NCI-H345 treated with DMSO at 0.1 percent for 48 hours (cell line): ENCODE data around the gene MCTP2.

Experiments used
- DNase-seq: peaks from one replicate; lab custom pipeline; 2025; ENCODE audit not compliant: unreplicated experiment; lab: John Stamatoyannopoulos, UW

Gene MCTP2

GRCh38 chr15:94296717-94297116 lies 65.4 kb downstream of the MCTP2 start:
- DNase-seq: no peak

- no peak for DNase-seq
Observed at GRCh38 chr15:94297558-94297957, 66.2 kb downstream of the MCTP2 start.

- no peak for DNase-seq
Observed at GRCh38 chr15:94298364-94298763, 67.0 kb downstream of the MCTP2 start.

DNA sequence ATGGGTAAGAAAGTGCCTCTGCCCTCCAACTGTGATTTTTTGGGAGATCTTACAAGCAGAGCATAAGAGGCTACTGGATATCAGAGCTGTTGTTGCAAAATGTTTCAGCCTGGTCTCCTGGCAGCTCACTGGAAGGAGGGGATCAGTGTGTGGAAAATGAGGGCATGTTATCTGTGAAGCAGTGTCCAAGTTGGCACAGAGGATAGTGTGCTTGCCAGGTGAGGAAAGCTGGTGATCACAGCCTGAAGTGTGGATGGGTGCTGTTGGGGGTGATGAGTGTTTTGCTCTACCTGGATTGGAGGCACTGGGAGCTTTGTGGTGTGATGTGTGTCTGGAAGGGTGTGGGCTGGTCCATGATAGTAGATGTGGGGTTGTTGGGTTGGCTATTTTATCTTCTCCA lies 69.3 kb downstream of the MCTP2 start:
- no peak for DNase-seq

DNA sequence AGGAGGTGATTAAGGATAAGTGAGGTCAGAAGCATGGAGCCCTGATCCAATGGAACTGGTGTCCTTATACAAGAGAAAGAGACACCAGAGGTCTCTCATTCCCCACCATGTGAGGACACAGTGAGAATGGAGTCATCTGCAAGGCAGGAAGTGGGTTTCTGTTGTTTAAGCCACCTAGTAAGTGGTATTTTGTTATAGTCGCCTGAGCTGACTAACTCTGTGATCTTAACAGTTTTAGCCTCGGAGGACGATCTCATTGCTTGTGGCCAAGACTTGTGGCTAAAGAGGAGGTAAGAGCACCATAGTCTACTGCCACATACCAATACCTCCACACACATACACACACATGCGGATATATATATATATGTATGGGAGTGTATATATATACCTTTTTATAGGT lies 73.8 kb downstream of the MCTP2 start:
- no peak for DNase-seq

DNA sequence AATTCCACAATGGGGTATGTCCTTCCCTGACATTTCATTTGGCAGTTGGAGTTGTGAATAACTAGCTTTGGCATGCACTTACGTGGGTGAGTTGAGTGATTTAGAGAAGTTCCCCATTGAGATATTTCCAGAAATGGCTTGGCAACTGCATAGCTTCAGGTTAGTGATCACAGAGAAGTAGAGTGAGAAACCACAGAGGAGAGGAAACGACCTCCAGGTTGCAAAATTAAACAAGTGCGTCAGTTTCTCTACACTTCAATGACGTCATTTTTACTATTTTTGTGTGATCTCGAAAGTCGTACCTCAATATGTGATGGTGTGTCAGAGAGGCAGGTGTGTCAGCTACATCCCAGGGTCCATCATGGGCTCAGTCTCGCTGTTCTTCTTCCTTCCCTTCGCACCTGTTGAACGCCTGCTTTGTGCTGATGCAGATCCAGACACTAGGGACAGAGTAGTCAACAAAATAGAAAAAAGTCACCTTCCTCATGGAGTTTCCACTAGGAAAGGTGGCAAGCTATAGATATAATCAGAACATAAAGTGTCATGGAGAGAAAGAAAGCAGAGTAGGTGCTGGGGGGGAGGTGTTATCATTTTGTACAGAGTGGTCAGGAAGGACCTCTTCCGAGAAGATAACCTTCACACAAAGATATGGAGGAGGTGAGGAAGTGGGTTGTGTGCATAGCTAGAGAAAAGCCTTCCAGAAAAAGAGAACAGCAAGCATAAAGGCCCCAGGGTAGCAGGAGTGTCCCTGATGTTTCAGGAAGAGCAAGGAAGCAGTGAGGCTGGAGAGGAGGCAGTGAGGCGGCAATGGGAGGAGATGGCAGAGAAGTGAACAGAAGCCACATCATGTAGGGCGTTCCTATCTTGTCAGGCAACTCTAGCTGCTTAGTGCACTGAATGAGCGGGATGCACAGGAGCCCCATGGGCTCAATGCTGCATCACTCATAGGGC lies 75.6 kb downstream of the MCTP2 start:
- DNase-seq: no peak

- no peak for DNase-seq
Observed at GRCh38 chr15:94312946-94313345, 81.6 kb downstream of the MCTP2 start.

- no peak for DNase-seq
Observed at GRCh38 chr15:94314639-94315038, 83.3 kb downstream of the MCTP2 start.

DNA sequence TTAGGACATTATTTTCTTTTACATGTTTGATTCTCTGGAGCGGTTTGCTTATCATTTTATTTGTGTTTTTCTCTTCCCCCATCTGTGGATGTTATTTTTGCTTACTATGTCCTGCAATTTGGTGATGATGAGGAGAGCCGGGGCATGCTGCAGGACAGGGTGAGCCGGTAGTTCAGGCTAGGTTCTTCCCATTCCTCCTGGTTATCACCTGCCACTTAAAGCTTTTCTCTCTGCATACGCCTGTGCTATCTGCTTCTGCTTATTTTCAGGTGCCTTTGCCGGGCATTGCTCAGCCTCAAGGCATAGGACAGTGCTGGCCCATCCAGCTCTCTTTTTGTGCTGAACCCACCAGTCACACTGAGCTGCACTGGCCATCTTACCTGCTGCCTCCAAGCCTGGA lies 85.8 kb downstream of the MCTP2 start:
- no peak for DNase-seq

DNA sequence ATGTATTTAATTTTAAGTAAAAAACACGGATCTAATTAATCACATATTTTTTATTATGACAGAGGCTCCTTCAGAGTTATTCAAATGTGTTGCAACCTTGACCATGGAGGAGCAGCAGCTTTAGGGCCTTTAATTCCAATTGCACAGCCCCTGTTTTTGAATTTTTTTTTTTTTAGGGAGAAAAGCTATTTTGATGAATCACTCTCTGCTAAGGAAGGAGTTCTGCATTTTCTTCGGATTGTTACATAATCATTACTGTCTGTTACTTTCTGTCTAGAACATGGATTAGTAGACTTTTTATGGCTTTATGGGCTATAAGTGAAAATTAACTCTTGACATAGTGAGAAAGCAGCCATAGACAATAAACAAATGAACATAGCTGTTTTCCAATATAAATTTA lies 90.8 kb downstream of the MCTP2 start:
- no peak for DNase-seq

DNA sequence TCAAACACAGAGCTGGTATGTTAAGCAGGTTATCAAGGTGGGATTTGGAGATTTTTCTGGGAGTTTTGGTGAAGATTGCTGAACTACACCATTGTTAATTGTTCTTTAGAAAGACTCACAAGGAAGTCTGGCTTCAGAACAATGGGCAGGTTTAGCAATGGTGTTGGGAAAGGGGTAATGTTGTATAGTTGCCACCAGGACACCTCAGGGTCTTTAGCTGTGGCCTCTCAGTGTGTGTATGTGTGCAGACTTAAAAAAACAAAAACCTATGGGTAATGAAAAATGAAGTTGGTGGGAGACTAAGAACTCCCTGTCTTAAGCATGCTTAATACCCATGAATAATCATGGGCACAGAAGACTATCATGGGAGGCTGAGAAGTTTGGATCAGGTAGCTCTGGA lies 91.7 kb downstream of the MCTP2 start:
- DNase-seq: no peak

GRCh38 chr15:94324117-94324826 lies 92.9 kb downstream of the MCTP2 start:
- peak; percentile 31 for DNase-seq

- no peak for DNase-seq
Observed at GRCh38 chr15:94324835-94325767, 93.7 kb downstream of the MCTP2 start.

DNA sequence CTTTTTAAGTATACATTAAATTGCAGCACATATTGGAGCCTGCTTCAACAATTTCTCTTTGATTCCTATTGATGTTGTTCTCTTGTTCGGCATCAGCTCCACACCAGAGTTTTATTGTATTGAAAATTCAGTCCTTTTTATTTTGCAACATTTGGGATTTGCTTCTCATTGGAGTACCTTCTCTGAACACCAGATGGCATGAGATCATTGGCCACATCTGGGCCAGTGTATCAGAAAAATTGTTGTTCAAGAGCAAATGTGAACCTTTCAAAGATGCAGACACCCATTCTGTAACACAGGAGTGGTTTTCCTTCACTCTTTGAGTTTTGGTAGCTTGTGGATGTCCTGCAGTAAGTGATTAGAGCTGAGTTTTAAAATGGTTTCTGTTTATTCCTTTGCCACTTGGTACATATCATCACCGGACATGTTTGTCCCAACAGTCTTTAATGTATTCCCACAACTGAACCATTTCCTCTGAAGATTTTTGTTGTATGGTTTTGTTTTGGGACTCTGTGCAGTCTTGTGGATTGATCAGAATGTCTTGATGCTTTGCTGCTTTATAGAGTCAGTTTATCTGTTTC lies 96.1 kb downstream of the MCTP2 start:
- DNase-seq: peak; percentile 26

GRCh38 chr15:94331731-94332130 lies 100.4 kb downstream of the MCTP2 start:
- no peak for DNase-seq

DNA sequence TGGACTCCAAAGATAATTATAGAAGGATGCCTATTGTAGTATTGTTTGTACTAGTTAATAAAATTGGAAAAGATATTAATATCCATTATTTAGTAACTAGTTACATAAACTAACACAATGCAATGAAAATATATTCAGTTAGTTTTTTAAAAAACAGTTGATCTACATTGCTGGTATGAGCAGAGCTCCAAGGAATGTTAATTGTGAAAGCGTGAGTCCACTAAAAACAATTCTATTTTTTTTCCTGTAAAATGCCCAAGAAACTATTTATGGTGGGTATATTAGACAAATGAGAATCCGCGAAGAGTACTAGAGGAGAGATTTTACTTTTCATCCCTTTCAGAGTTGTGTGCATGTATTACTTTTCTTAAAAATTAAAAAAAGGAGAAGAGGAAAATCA lies 104.3 kb downstream of the MCTP2 start:
- DNase-seq: no peak

GRCh38 chr15:94336817-94337467 lies 105.6 kb downstream of the MCTP2 start:
- DNase-seq: no peak

GRCh38 chr15:94338243-94338846 lies 107.0 kb downstream of the MCTP2 start:
- DNase-seq: no peak

- no peak for DNase-seq
Observed at GRCh38 chr15:94346282-94346681, 114.9 kb downstream of the MCTP2 start.

GRCh38 chr15:94348084-94348483 lies 116.7 kb downstream of the MCTP2 start:
- no peak for DNase-seq
